Left colon (tissue), 2 donors: Measurements from ENCODE around the gene TBRG4. TPM values are rescaled to one million over a fixed set of nuclear protein-coding genes. Genes with fewer than 3 reads are reported as not detected.

Experiments
- ATAC-seq: fragments of 200-7000 bp; cut with Tn5 transposase; one replicate; pipeline ENCODE4 v1.9.1; 2020; ENCODE audit warnings: mild to moderate bottlenecking, moderate library complexity
- DNase-seq, 2 donors: peaks; one replicate each; pipeline ENCODE4 v3.0.0-alpha.2; 2020
- intact Hi-C, 2 donors: fragments of 100-400 bp; cut with DNase I in 1 of 2; cut with micrococcal nuclease in 1 of 2; formaldehyde crosslinking; loops; one replicate each; pipeline versions ENCODE4 v1.11.2 to v1.14.0; 2022; cut with DNase I, micrococcal nuclease
- total RNA-seq, 2 donors: library from RNA; stranded (reverse); fragmentation: NEBNext Ultra II Directional; extraction: Animal tissue kit (Norgen Biotek cat#: 25700); gene quantifications; one replicate each; pipeline ENCODE4 v1.2.1, GENCODE V29; 2021
- donor health status: DM: no; HTN: no; CAD: no.
- donor health status: DM: yes; HTN: yes; CAD: no.

Gene TBRG4
- total RNA-seq, 2 donors from 2014 or later: 80.9 to 88.7 TPM

- intact Hi-C loops: no loop called here
- ATAC-seq (no peak), DNase-seq (no peak)
Measured at GRCh38 chr7:45147858-45148652, 36.6 kb upstream of the TBRG4 start.

DNA sequence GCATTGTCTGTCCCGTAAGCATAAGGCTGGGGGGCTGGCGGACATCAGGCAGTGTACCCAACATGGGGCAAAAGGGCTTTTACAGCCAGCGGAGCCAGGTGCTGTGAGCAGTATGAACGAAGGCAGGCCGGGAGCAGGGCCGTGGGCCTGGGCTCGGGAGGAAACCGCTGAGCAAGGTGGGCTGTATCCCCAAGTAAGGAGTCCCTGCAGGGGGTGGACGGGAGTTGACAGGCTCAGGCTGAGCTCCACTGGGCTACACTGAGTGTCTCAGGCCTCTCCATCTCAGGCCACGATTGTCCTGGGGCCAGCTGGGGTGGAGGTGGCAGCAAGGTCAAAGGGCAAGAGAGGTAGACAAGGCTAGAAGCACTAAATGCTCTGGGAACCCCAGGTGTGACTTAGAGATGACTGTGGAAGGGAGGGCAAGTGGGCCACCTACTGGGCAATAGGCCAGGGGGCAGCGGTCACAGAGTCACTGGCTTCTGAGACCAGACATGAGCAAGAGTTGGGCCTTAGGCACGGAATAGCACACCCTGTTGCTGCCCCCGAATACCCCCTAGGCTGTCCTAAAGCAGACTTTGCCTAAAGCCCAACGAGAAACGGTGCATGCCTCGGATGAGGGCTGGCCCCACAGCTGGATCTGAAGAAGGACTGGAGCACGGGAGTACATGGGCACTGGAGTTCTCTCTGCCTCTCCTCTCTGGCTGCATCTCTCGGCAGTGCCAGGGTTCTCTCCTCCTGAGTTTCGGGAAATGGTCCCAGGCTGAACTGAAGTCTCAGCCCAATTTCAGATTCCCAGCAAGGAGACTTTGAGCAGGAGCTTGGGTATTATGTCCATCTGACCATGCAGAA, 35.3 kb upstream of the TBRG4 start:
- intact Hi-C loops: no loop called here
- DNase-seq (no peak), ATAC-seq (no peak)

- ATAC-seq: no peak
- intact Hi-C loops: no loop called here
- no peak for DNase-seq
Measured at GRCh38 chr7:45145881-45146280, 34.4 kb upstream of the TBRG4 start.

GRCh38 chr7:45143616-45144015, 32.1 kb upstream of the TBRG4 start:
- intact Hi-C loops: no loop called here
- ATAC-seq (no peak), DNase-seq (no peak)

DNA sequence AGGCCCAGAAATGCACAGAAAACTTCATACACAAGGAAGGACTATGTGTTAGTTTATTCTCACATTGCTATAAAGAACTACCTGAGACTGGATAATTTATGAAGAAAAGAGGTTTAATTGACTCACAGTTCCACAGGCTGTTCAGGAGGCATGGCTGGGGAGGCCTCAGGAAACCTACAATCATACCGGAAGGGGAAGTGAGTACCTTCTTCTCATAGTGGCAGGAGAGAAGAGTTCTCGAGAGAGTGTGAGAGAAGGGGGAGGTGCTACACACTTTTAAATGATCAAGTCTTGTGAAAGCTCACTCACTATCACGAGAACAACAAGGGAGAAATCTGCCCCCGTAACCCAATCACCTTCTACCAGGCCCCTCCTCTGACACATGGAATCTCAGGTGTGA, 29.3 kb upstream of the TBRG4 start:
- intact Hi-C loops: no loop called here
- ATAC-seq (no peak), DNase-seq (no peak)

DNA sequence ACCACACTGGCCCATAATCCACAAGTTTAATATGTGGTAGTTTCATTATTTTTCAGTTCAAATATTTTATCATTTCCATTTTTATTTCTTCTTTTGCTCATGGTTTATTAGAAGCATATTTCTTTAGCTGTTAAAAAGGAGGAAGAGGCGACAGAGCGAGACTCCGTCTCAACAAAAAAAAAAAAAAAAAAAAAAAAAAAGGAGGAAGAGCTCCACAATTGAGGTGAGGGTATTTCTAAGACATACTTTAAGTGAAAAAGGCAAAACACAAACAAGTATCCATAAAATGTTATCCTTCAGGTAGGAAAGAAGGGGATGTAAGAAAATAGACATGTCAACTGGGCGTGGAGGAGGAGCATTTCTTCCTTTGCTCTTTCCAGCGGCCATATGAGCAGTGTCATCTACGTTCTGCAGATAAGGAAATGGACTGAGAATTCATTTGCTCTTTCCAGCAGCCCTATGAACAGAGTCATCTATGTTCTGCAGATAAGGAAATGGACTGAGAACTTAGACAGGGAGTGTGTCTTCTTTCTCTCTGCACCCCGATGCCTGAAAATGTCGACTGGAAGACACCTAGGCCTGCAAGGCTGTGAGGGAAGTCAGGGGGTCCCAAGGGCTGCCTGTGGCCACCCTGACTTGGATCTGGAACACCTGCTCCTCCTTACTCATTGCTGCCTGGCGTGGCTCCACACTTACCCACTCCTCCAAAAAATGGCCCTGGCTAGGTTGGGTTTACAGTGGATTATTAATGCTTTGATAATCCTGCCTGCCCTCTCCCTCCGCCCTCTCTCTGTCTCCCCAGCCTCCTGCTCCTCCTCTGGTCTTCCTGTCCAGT, 27.2 kb upstream of the TBRG4 start:
- no peak for DNase-seq
- peak; percentile 33 for ATAC-seq
- intact Hi-C loops: loop anchor here (10.0 kb wide), 3 partner anchors 164 to 284 kb away; partner anchors contain the start of gene MYO1G (in 1 of the 2)

DNA sequence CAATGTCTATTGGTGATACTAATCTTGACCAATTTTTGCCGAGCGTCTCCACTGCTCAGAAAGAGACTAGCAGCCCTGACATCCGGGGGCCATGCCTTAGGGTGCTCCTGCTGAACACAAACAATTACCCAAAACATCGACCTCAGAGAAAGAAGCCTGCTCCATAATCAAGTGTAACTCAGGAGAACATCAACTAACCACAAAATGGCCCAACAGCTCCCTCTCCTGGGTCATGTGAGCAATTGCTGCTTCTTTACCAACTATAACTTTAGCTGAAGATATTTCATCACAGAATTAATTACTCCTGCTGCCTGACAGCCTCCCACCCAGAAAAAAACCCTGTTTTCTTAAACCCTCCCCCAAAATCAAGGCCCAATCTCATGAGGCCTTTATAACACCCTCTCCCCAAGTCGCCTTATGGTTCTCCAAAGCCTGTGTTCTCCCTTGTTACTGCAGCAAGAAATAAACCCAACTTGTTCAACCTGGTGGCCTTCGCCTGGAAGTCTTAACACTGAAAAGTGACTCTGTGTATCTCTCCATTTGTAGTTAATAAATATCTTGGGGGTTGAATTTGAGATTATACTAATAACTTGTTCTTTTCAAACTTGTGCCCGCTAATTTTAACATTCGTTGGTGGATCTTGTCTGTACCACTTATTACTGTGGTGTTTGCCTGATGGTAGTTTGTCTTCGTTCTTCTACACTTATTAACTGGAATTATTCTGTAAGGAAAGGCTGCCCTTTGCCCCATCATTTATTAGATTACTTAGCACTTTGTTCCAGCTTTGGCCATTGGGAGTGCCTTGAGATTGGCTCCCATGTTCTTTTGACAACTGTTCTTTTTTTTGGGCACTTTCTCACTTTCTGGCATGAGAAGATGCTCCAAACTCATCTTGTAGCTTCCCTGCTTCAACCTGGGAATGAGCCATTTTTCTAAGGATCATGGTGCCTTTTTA, 24.9 kb upstream of the TBRG4 start:
- ATAC-seq: peak; percentile 81
- intact Hi-C loops: loop anchor here (10.0 kb wide), 3 partner anchors 162 to 282 kb away; partner anchors contain the start of gene MYO1G (in 1 of the 2)

GRCh38 chr7:45133877-45134276, 22.4 kb upstream of the TBRG4 start:
- no peak for DNase-seq
- no peak for ATAC-seq
- intact Hi-C loops: loop anchor here (10.0 kb wide), 3 partner anchors 159 to 279 kb away; partner anchors contain the start of gene MYO1G (in 1 of the 2)

More for the DNA sequence above, 24.9 kb upstream of the TBRG4 start:
- peak in 1 of 2 donors; percentile 32 for DNase-seq

DNA sequence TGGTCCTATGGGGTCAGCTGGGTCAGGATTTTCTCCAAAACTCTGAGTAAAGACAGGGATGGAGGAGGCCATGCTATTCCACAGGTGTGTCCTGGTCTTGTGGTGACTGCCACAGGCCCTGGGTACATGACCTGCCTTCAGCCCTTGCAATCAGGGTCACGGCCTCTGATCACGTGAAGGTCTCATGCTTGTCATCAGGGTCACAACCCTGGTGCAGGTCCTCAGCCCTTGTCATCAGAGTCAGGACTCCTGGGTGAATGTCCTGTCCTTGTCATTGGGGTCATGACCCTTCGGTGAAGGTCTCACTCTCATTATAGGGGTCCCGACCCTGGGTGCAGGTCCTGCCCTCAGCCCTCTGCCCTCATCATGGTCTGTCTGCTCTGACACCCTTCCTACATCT, 21.9 kb upstream of the TBRG4 start:
- DNase-seq (no peak), ATAC-seq (no peak)
- intact Hi-C loops: loop anchor here (10.0 kb wide), 3 partner anchors 159 to 279 kb away; partner anchors contain the start of gene MYO1G (in 1 of the 2)

- DNase-seq (no peak), ATAC-seq (no peak)
- intact Hi-C loops: loop anchor here (10.0 kb wide), 3 partner anchors 158 to 278 kb away; partner anchors contain the start of gene MYO1G (in 1 of the 2)
Measured at GRCh38 chr7:45132708-45133320, 21.3 kb upstream of the TBRG4 start.

DNA sequence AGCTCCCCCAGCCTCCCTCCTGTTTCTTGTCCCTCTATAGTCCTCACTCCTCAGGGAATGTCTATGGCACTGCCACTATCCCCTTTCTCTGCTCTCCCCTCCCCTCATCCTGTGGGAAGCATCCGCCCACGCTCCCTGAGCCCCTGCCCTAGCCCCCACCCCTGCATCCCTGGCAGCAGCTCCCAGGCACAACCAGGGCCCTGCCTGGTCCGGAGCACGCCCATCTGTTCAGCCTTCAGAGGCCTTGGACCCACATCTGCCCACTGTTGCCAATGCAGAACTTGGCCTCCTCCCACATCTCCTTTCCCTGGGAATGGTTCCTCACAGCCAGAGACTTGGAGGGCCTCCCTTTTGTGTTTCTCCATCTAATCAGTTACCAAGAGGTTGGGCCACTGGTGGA, 20.4 kb upstream of the TBRG4 start:
- DNase-seq (no peak), ATAC-seq (no peak)
- intact Hi-C loops: loop anchor here (10.0 kb wide), 3 partner anchors 157 to 277 kb away; partner anchors contain the start of gene MYO1G (in 1 of the 2)

DNA sequence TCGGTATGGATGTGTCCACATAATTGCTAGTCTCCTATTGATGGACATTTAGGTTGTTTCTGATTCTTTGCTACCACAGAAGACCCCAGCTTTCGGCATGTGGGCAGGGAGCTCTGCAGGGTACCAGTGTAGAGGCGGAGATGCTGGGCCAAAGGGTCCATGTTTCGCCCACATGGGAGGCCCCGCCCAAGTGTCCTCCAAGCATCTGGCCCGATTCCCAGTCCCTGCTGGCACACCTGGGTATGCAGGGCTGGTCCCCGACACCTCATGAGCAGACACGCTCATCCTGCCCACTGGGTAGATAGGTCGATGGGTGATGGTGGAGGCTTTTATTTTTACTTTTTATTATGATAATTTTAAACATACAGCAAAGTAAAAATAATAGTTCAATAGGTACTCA, 19.4 kb upstream of the TBRG4 start:
- intact Hi-C loops: loop anchor here (10.0 kb wide), 3 partner anchors 156 to 276 kb away; partner anchors contain the start of gene MYO1G (in 1 of the 2)
- DNase-seq: no peak
- no peak for ATAC-seq

- intact Hi-C loops: loop anchor here (10.0 kb wide), 3 partner anchors 155 to 275 kb away; partner anchors contain the start of gene MYO1G (in 1 of the 2)
- no peak for DNase-seq
- ATAC-seq: no peak
Measured at GRCh38 chr7:45129906-45130305, 18.4 kb upstream of the TBRG4 start.

DNA sequence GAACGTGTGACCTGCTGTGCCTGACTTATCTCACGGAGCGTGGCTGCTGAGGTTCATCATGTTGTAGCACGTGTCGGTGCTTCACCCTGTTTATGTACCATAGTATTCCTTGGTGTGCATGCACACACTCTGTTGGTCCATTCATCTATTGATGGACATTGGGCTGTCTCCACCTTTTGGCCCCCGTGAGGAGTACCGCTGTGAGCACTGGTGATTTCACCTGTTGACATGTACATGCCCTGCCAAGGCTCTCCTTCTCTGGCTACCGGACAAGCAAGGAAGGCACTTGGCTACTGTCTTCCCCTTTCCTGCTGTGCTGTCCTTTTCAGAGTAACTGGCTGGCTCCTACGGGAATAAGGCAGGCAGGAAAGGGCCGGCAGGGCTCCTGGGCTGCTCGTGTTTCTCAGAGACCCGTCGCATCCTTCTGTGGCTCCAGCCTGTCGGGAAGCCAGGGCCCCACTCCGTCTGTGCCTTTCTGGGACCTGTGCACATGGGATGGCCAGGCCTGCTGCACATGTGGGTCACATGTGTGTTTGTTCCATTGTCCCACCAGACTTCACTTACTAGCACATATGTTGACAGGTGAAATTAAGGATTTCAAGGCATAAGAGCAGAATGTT, 17.8 kb upstream of the TBRG4 start:
- no peak for DNase-seq
- ATAC-seq: no peak
- intact Hi-C loops: no loop called here

- intact Hi-C loops: no loop called here
- ATAC-seq: no peak
- no peak for DNase-seq
Measured at GRCh38 chr7:45126920-45127319, 15.4 kb upstream of the TBRG4 start.

DNA sequence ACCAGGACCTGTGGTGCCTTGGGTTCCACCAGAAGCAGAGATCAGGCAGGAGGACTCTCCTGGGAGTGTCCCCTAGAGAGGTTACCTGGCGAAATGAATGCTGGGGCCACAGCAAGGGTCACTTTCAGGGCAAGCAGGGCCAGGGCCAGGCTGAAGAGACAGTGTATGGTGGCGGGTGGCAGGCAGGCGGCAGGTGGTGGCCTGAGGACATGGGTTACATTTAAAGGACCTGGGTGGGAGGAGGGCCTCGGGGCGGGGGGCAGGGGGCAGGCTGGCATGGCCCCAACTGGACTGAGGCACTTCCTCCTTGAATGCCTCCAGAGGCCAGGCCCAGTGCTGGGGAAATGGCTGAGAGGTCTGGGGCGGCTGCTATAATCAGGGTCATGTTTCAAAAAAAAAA, 14.7 kb upstream of the TBRG4 start:
- intact Hi-C loops: no loop called here
- ATAC-seq: no peak
- no peak for DNase-seq
